ENCODE results near the gene MEIOSIN. TPM values are rescaled to one million over a fixed set of nuclear protein-coding genes. Genes with fewer than 3 reads are reported as not detected.
"Not testable (repeated sequence)": the region's sequence is repeated elsewhere in the genome, so short reads cannot be mapped to it uniquely, and the experiment has no call there.

The MEIOSIN gene
- total and polyA plus RNA-seq, 2 donors from 2014 or later = not detected

- intact Hi-C loops (cut with DNase I) = no loop called here
- Histone ChIP-seq H3K27ac (ENCODE audit: low read depth in 2 of 2, low read length in 2 of 2) (no peak overlapping the region), H3K9me3 (ENCODE audit: control insufficient read depth in 2 of 3, insufficient read depth in 1 of 3, low read length in 3 of 3) (no peaks in the 10 kb centered on the region), H3K4me3 (ENCODE audit: low read length in 3 of 3) (no peak overlapping the region), H3K9ac (ENCODE audit: low read length in 3 of 3) (no peak overlapping the region), H3K36me3 (ENCODE audit: control insufficient read depth in 2 of 3, insufficient read depth in 3 of 3, low read length in 3 of 3) (no peaks in the 10 kb centered on the region), H3K27me3 (ENCODE audit: control insufficient read depth, insufficient read depth, low read length) (no peaks in the 10 kb centered on the region), H3K4me1 (ENCODE audit: control insufficient read depth in 2 of 3, insufficient read depth in 2 of 3, low read depth in 1 of 3, low read length in 3 of 3) (peaks cover 0 to 12% (median 7%) of the 10 kb centered on the region in 3 donors)
- no peak for TF ChIP-seq CTCF (IDR thresholded peaks at IDR 0.05; ENCODE audit: borderline replicate concordance, extremely low read depth, insufficient read depth)
- no peak for DNase-seq
- no peak for FAIRE-seq
These were observed 61.4 kb downstream of the MEIOSIN start for GRCh38 chr19:45794627-45795026.

DNA sequence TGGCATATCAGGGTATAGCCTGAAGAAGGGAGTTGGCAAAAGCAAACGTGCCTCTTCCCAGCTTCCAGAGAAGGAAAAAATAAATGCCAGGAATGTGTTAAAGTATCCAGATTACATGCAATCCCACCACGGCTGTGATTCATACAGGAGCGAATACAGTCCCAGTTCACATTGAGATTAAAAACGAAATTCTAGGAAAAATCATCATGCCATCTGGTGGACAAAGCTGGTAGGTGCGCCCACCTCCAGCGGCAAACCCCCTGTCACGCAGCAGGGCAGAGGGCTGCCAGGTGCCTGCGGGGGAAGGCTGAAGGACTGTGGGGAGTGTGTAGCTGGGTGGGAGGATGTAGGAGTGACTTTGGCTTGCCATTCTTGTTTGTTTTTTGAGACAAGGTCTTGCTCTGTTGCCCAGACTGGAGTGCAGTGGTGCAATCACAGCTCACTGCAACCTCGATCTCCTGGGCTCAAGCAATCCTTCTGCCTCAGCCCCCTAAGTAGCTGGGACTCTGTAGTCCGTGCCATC lies 65.8 kb downstream of the MEIOSIN start:
- FAIRE-seq (peak; percentile 32), DNase-seq (peak in 4 of 5 donors; percentile 90 to 95 (median 90))
- H3K27me3 ChIP-seq (ENCODE audit: control insufficient read depth, insufficient read depth, low read length) = no peaks in the 10 kb centered on the region
- H3K27ac ChIP-seq (ENCODE audit: low read depth in 2 of 2, low read length in 2 of 2) = no peak overlapping the region
- no peaks in the 10 kb centered on the region for H3K9me3 ChIP-seq (ENCODE audit: control insufficient read depth in 2 of 3, insufficient read depth in 1 of 3, low read length in 3 of 3)
- H3K9ac ChIP-seq (ENCODE audit: low read length in 3 of 3) = no peak overlapping the region
- H3K36me3 ChIP-seq (ENCODE audit: control insufficient read depth in 2 of 3, insufficient read depth in 3 of 3, low read length in 3 of 3) = no peaks in the 10 kb centered on the region
- TF ChIP-seq CTCF (IDR thresholded peaks at IDR 0.05; ENCODE audit: borderline replicate concordance, extremely low read depth, insufficient read depth) = peak; percentile 81
- intact Hi-C loops (cut with DNase I) = no loop called here
- no peaks in the 10 kb centered on the region for H3K4me1 ChIP-seq (ENCODE audit: control insufficient read depth in 2 of 3, insufficient read depth in 2 of 3, low read depth in 1 of 3, low read length in 3 of 3)
- no peak overlapping the region for H3K4me3 ChIP-seq (ENCODE audit: low read length in 3 of 3)

GRCh38 chr19:45799541-45799940 lies 66.3 kb downstream of the MEIOSIN start:
- H3K9me3 ChIP-seq (ENCODE audit: control insufficient read depth in 2 of 3, insufficient read depth in 1 of 3, low read length in 3 of 3); H3K27ac ChIP-seq (ENCODE audit: low read depth in 2 of 2, low read length in 2 of 2); FAIRE-seq; H3K36me3 ChIP-seq (ENCODE audit: control insufficient read depth in 2 of 3, insufficient read depth in 3 of 3, low read length in 3 of 3); H3K9ac ChIP-seq (ENCODE audit: low read length in 3 of 3); H3K27me3 ChIP-seq (ENCODE audit: control insufficient read depth, insufficient read depth, low read length); H3K4me1 ChIP-seq (ENCODE audit: control insufficient read depth in 2 of 3, insufficient read depth in 2 of 3, low read depth in 1 of 3, low read length in 3 of 3); intact Hi-C loops (cut with DNase I); H3K4me3 ChIP-seq (ENCODE audit: low read length in 3 of 3): not testable (repeated sequence)
- DNase-seq = peak in 1 of 5 donors; percentile 45

DNA sequence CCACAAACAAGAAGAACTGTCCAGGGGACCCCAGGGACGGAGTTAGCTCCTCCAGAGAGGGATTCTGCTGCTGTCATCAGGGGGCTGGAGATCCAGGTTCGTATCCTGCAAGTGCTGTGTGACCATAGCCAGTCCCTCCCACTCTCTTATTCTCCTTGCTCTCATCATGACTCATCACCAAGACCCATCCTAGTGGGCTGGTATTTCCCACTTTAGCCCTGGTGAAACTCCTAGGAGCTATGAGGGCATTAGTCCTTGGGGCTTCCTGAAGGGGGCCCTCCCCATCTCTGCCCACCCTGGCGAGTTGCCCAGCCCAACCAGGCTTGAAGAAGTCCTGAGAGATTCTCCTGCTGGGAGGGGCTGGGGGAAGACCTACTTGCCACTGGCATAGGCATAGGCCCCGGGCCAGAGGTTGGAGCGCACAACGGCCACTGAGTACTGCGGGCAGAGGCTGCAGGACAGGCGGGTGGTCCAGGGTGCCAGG lies 66.9 kb downstream of the MEIOSIN start:
- no peaks in the 10 kb centered on the region for H3K4me1 ChIP-seq (ENCODE audit: control insufficient read depth in 2 of 3, insufficient read depth in 2 of 3, low read depth in 1 of 3, low read length in 3 of 3)
- FAIRE-seq = no peak
- no peak overlapping the region for H3K4me3 ChIP-seq (ENCODE audit: low read length in 3 of 3)
- peak in 2 of 5 donors; percentile 28 to 76 for DNase-seq
- no peak for TF ChIP-seq CTCF (IDR thresholded peaks at IDR 0.05; ENCODE audit: borderline replicate concordance, extremely low read depth, insufficient read depth)
- H3K9ac ChIP-seq (ENCODE audit: low read length in 3 of 3) = no peak overlapping the region
- no peaks in the 10 kb centered on the region for H3K9me3 ChIP-seq (ENCODE audit: control insufficient read depth in 2 of 3, insufficient read depth in 1 of 3, low read length in 3 of 3)
- H3K27me3 ChIP-seq (ENCODE audit: control insufficient read depth, insufficient read depth, low read length) = no peaks in the 10 kb centered on the region
- intact Hi-C loops (cut with DNase I) = no loop called here
- no peak overlapping the region for H3K27ac ChIP-seq (ENCODE audit: low read depth in 2 of 2, low read length in 2 of 2)
- H3K36me3 ChIP-seq (ENCODE audit: control insufficient read depth in 2 of 3, insufficient read depth in 3 of 3, low read length in 3 of 3) = no peaks in the 10 kb centered on the region
